Dedifferentiated amniotic fluid mesenchymal stem cell (primary cell): ENCODE data around the gene EGR4.

Experiments used
- DNase-seq: peaks from one replicate; pipeline ENCODE4 v3.0.0-alpha.2; 2016; ENCODE audit errors: extremely low spot score

EGR4 gene

DNA sequence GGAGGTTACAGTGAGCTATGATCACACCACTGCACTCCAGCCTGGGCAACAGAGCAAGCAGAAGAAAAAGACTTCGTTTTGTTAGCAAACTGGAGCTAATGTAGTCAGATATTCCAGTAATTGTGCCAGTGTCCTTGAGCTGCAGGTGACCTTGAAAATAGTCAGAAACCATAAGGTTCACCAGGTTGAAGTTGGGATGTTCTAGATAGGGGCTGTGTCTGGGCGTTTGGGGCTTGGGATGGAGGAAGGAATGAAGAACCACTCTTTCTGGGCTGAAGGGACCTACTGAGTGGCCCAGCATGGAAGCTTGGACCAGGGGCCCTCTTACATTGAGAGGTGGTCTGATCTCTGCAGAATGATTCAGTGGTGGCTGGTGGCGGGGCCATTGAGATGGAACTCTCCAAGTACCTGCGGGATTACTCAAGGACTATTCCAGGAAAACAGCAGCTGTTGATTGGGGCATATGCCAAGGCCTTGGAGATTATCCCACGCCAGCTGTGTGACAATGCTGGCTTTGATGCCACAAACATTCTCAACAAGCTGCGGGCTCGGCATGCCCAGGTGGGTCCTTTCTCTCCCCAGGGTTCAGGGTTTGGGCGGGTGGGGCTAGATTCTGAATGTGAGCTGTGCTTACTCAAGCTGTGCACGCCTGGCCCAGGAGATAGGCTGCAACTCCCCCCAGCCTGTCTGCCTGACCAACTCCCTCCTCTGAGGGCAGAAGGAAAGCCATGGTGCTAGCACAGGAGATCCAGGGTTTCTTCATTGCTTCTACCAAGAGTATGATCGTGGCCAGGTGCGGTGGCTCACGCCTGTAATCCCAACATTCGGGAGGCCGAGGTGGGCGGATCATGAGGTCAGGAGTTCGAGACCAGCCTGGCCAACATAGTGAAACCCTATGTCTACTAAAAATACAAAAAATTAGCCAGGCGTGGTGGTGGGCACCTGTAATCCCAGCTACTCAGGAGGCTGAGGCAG is 42.2 kb downstream of the EGR4 start:
- no peak for DNase-seq

DNA sequence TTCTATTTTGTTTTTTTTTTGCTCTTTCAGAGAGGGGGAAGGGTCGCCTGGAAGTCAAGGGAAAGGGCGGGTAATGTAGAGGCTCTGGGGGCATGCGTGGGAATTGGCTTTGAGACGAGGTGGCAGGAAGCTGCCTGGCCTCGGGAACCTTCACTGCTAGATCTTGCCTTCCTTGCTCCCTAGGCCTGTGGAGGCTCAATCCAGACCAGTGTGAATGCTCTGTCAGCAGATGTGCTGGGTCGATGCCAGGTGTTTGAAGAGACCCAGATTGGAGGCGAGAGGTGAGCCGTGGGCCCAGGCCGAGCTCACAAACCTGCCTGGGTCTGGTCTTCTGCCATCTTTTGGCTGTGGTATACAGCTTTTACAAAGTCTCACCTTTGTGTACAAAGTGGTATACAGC is 43.7 kb downstream of the EGR4 start:
- no peak for DNase-seq

DNA sequence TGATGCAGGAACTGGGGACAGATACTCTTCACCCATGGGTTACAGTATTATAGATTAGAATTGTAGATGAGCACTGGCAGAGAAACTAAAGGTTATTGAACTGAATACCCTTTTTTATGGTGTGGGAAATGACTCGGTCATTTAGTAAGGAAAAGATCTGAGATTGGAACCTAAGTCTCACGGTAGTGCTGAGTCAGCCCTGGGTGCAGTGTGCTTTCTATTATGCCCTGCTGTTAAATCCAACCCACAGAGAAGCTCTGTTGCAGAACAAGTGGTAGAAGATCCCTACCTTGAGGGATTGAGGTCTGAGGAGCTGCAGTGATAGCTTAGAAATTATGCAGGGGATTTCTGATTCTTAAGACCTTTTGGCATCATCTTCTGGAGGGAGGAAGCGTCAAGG is 46.5 kb downstream of the EGR4 start:
- no peak for DNase-seq

DNA sequence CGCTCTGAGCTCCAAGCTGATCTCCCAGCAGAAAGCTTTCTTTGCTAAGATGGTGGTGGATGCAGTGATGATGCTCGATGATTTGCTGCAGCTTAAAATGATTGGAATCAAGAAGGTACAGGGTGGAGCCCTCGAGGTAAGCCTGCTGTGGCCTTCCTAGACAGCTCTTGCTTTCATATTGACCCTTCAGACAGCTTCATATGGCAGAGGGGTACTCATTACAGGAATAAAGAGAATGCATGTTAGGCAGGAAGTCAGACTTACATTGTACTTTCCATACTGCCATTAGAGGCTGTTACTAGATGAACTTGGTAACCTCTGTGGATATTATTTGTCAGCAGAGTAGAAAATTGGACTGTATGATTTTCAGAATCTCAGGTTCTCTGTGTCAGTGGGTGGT is 48.8 kb downstream of the EGR4 start:
- DNase-seq, result no peak

DNA sequence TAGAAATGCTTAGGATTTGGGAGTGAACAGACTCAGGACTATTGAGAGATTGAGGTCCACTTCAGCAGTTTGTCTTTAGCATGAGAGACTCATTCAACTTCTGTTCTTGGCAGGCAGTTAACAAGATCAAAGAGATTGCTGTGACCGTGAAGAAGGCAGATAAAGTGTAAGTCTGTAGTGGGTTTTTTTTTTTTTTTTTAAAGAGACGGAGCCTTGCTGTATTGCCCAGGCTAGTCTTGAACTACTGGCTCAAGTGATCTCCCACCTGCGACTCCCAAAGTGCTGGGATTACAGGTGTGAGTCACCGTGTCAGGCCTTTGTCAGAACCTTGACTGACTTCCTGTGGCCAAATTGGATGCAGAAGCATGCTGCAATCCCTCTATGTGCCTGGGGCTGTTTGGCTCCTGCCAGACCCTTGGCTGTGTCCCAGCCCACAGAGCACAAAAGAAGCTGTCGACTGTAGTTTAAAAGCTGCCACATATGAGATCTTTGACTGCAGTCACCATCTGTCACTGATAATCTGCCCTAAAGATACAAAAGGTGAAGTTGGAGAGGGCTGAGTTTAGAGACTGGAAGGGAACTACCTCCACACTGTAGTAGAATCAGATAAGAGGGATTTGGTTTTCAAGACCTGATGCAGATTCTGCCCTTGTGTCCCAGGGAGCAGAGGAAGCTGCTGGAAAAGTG is 49.3 kb downstream of the EGR4 start:
- DNase-seq, result peak; percentile 54
